CD4-positive, alpha-beta T cell treated with Interleukin-4 for 1 hour (primary cell): ENCODE data around the gene SH2D3A.

ENCODE experiments used
- DNase-seq, 2 donors: peaks; one replicate each; pipeline ENCODE4 v3.0.0-alpha.2; 2020 to 2022

The SH2D3A gene

DNA sequence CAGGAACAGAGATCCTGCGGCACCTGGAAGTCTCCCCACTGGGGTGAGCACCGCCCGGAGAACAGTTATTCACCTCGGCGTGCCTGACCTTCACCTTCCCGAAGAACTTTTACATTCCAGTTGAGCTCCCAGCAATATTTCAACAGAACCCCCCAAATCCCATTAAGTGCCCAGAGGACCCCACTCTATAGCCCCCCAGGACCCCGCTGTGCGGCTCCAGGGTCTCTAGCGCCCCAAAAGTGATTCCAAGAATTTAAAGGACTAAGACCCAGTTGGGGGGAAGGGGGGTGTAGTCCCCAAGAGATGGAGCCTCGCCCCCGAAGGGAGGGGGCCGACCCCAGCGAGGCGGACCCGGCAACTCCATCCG lies 30.3 kb downstream of the SH2D3A start:
- no peak for DNase-seq

- peak; percentile 80 to 85 for DNase-seq
Measured at GRCh38 chr19:6736169-6736916, 30.9 kb downstream of the SH2D3A start.

DNA sequence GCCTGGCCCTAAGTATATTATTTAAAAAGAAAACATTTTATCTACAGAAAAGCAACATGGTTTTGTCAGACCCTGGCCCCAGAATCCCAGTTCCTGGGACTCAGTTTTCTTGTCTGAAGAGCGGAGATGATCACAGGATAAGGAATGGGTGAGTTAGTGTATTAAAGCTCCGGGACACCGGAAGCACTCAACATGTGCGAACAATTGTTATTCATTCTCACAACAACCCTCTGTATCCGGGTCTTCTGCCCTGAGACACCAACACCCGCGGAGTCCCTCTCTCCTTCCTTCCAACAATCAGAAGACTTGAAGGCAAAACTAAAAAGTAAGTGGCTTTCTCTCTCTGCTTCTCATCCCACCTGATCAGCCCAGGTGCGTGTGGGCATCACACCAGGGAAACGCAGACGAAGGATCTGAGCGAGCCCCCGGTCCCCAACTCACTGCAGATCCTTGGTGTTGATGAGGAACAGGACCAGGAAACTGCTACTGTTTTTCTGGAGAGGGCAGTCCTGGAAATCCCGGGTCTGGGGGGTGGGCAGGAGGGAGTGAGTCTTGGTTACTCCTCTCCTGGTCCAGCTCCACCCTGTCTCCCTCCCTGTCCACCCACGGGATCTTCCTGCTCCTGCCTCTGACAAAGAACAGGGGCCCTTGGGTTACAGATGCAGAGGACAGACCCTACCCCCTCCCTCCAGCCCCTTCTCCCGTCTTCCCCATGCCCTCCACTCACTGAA lies 31.9 kb downstream of the SH2D3A start:
- no peak for DNase-seq

GRCh38 chr19:6734096-6734696 lies 33.0 kb downstream of the SH2D3A start:
- no peak for DNase-seq

GRCh38 chr19:6733338-6734095 lies 33.7 kb downstream of the SH2D3A start:
- no peak for DNase-seq

DNA sequence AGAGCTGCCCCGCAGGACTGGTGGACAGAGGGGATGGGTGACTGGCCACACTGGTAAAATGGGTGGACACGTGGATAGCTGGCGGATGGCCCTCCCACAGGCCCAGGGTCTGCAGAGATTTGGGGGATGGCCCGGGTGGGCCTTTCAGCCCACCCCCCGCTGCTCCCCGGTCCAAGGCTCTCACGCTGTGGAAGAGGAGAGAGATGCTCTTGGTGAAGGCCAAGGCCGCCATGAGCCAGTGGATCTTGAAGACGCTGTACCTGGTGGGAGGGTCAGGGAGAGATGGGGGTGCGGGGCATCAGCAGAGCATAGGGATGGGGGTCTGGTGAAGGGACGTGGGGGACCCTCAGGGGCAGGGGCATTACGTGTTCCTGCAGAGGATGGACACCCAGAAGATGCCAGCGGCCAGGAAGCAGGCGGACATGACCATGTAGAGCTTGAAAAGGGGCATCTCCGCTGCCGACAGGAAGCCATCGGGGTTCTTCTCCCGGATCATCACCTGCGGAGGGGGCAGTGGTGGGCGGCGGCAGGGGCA lies 34.4 kb downstream of the SH2D3A start:
- no peak for DNase-seq

DNA sequence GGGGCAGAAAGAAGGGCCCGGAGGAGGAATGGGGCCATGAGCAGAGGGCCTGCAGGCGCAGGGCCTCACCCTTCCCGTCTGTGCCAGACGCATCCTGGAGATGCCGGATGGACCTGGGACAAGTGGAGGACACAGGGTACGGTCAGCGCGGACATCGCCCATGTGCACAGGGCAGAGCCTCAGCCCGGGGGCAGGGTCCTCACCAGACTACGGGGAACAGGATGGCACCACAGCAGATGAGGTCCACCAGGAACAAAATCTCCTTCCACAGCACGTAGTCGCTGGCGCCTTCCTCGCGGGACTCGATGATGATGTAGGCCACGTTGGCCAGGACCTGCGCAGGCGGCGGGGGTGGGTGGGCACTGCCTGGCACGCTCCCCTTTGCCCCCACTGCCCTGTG lies 35.4 kb downstream of the SH2D3A start:
- no peak for DNase-seq

- no peak for DNase-seq
Measured at GRCh38 chr19:6730941-6731670, 36.1 kb downstream of the SH2D3A start.

GRCh38 chr19:6730153-6730804 lies 37.0 kb downstream of the SH2D3A start:
- DNase-seq = peak; percentile 29 to 44

GRCh38 chr19:6729573-6730152 lies 37.6 kb downstream of the SH2D3A start:
- DNase-seq = no peak

- DNase-seq = peak in 1 of 2 donors; percentile 35
Measured at GRCh38 chr19:6728346-6728745, 38.9 kb downstream of the SH2D3A start.

GRCh38 chr19:6725513-6726231 lies 41.6 kb downstream of the SH2D3A start:
- DNase-seq = no peak

- DNase-seq = no peak
Measured at GRCh38 chr19:6724631-6725492, 42.4 kb downstream of the SH2D3A start.

DNA sequence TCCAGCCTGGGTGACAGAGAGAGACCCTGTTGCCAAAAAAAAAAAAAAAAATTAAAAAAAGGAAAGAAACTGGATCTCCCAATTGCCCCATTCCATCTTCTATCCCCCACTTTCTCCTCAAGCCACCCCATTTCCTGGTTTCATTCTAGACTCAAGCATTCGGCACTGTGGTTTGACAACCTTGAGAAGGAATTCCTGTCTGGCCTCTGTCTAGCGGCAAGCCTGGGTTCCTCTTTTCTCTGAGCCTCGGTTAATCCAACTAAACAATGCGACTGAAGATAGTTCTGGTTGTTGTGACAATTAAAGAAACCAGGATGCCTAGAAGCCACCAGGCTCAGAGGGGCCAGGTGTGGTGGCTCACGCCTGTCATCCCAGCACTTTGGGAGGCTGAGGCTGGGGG lies 43.5 kb downstream of the SH2D3A start:
- DNase-seq = no peak

GRCh38 chr19:6723108-6723618 lies 44.1 kb downstream of the SH2D3A start:
- DNase-seq = no peak

DNA sequence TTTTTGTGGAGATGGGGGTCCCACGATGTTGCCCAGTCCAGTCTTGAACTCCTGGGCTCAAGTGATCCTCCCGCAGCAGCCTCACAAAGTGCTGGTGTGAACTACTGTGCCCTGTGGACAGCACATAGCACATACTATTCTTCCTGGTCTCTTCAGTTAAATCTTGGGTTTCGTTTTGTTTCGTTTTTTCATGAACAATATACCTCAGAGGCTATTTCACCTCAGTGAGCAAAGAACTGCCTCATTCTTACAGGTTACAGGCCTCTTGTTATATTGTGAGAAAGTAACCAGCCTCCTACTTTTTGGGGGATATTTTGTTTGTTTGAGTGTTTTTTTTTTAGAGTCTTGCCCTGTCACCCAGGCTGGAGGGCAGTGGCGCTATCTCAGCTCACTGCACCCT lies 45.5 kb downstream of the SH2D3A start:
- DNase-seq = no peak

GRCh38 chr19:6721138-6721474 lies 46.1 kb downstream of the SH2D3A start:
- DNase-seq = no peak

- peak in 1 of 2 donors; percentile 63 for DNase-seq
Measured at GRCh38 chr19:6720369-6721137, 46.7 kb downstream of the SH2D3A start, which contains the start of gene C3. Gene C3, minus strand, starts transcription at chr19:6720650. Its CDS starts 61 bp downstream, at chr19:6720589.

GRCh38 chr19:6719992-6720368 lies 47.3 kb downstream of the SH2D3A start:
- DNase-seq = no peak
